Measurements from ENCODE around the gene FMO2.

The FMO2 gene

GRCh38 chr1:171173069-171173468 is 12.0 kb upstream of the FMO2 start:
- no peak for ATAC-seq
- TF ChIP-seq RARB (CRISPR knock-in tag; IDR thresholded peaks at IDR 0.05) (no peak), SNAI2 (CRISPR knock-in tag; IDR thresholded peaks at IDR 0.05) (no peak), ZC3H10 (CRISPR knock-in tag; IDR thresholded peaks at IDR 0.05) (no peak), ARNTL (CRISPR knock-in tag; IDR thresholded peaks at IDR 0.05; ENCODE audit: borderline replicate concordance, low read depth) (no peak), CSDC2 (CRISPR knock-in tag; IDR thresholded peaks at IDR 0.05) (no peak), ZNF70 (CRISPR knock-in tag; IDR thresholded peaks at IDR 0.05) (no peak), PATZ1 (CRISPR knock-in tag; IDR thresholded peaks at IDR 0.05; ENCODE audit: borderline replicate concordance) (no peak), ZNF8 (CRISPR knock-in tag; IDR thresholded peaks at IDR 0.05) (no peak), CREB5 (CRISPR knock-in tag; IDR thresholded peaks at IDR 0.05; ENCODE audit: low read depth) (no peak), ESRRG (CRISPR knock-in tag; IDR thresholded peaks at IDR 0.05) (no peak), PPARA (CRISPR knock-in tag; IDR thresholded peaks at IDR 0.05; ENCODE audit: borderline replicate concordance) (no peak), ZFP30 (CRISPR knock-in tag; IDR thresholded peaks at IDR 0.05) (no peak), ZNF565 (CRISPR knock-in tag; conservative IDR thresholded peaks at IDR 0.05; ENCODE audit: low read depth) (no peak)

GRCh38 chr1:171174560-171175294 is 10.4 kb upstream of the FMO2 start:
- no peak for TF ChIP-seq ZNF8 (CRISPR knock-in tag; IDR thresholded peaks at IDR 0.05)
- no peak for TF ChIP-seq PATZ1 (CRISPR knock-in tag; IDR thresholded peaks at IDR 0.05; ENCODE audit: borderline replicate concordance)
- TF ChIP-seq CREB5 (CRISPR knock-in tag; IDR thresholded peaks at IDR 0.05; ENCODE audit: low read depth), result no peak
- TF ChIP-seq GLIS3 (CRISPR knock-in tag; IDR thresholded peaks at IDR 0.05), result no peak
- TF ChIP-seq POU6F1 (CRISPR knock-in tag; IDR thresholded peaks at IDR 0.05; ENCODE audit: borderline replicate concordance, low read depth), result no peak
- TF ChIP-seq SNAI2 (CRISPR knock-in tag; IDR thresholded peaks at IDR 0.05), result no peak
- no peak for TF ChIP-seq ISL1 (CRISPR knock-in tag; IDR thresholded peaks at IDR 0.05)
- no peak for TF ChIP-seq ZNF565 (CRISPR knock-in tag; conservative IDR thresholded peaks at IDR 0.05; ENCODE audit: low read depth)
- no peak for TF ChIP-seq ESRRG (CRISPR knock-in tag; IDR thresholded peaks at IDR 0.05)
- TF ChIP-seq TOX (CRISPR knock-in tag; IDR thresholded peaks at IDR 0.05; ENCODE audit: borderline replicate concordance), result no peak
- TF ChIP-seq TSHZ2 (CRISPR knock-in tag; IDR thresholded peaks at IDR 0.05), result no peak
- TF ChIP-seq ZNF70 (CRISPR knock-in tag; IDR thresholded peaks at IDR 0.05), result no peak
- TF ChIP-seq ZFP3 (CRISPR knock-in tag; IDR thresholded peaks at IDR 0.05), result no peak
- no peak for TF ChIP-seq CSDC2 (CRISPR knock-in tag; IDR thresholded peaks at IDR 0.05)
- TF ChIP-seq PPARA (CRISPR knock-in tag; IDR thresholded peaks at IDR 0.05; ENCODE audit: borderline replicate concordance), result no peak
- no peak for TF ChIP-seq ZC3H10 (CRISPR knock-in tag; IDR thresholded peaks at IDR 0.05)
- no peak for TF ChIP-seq CSRNP3 (CRISPR knock-in tag; IDR thresholded peaks at IDR 0.05)
- no peak for ATAC-seq

All from SK-N-SH treated with all-trans-retinoic acid at 6 μM for 48 hours (cell line).